NCI-H1417 (cell line): Measurements from ENCODE around the gene APLP1.
"Not testable (repeated sequence)": the region's sequence is repeated elsewhere in the genome, so short reads cannot be mapped to it uniquely, and the experiment has no call there.

Experiments used
- DNase-seq, 3 experiments: peaks; one replicate each; lab custom pipeline; 2025; lab: John Stamatoyannopoulos, UW

The APLP1 gene

DNA sequence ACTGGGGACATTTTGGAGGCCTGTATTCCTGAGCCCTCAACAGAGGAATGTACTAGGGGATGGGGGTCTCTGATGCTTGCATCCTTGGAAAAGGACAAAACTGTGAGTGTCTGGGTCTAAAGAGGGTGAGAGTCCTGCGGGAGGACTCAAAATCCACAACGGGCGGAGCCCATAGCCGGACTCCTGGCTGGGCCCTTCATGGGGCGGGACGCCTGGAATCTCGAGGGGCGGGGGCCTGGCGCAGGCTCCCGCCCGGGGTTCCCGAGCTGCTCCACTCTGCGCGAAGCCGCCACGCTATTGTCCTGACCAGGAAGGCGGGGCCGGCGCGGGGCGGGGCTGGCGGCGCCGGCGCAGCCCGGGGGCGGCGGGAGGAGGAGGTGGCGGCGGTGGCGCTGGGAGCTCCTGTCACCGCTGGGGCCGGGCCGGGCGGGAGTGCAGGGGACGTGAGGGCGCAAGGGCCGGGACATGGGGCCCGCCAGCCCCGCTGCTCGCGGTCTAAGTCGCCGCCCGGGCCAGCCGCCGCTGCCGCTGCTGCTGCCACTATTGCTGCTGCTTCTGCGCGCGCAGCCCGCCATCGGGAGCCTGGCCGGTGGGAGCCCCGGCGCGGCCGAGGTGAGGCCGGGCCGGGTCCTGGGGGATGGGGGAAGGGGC is at the start of gene APLP1:
TSS of gene APLP1 (plus strand) at position 403 of the 651 bp plus-strand sequence. CDS start at position 466, 63 bp downstream.
- peak; percentile 81 to 93 (median 82) for DNase-seq

DNA sequence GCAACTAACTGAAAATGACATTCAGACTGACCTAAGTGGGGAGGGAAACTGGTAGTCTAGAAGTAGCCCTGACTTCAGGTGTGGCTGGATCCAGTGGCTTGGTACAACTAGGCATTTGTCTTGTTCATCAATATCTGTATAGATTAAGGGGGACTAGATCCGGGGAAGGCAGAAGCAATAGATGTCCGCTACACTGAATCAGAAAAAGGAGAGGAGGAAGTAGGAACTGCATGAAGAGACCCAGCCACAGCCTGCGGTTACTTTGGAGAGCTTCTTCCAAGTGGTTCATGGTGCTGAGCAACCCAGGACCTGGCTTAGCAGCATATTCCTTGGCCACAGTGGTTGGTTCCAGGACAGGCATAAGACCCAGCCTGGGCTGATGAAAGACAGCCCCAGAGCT is 45.8 kb upstream of the APLP1 start:
- DNase-seq = no peak

GRCh38 chr19:35824150-35824549 is 44.2 kb upstream of the APLP1 start:
- no peak for DNase-seq

- no peak for DNase-seq
Observed at GRCh38 chr19:35828692-35829301, 39.6 kb upstream of the APLP1 start.

- DNase-seq = no peak
Observed at GRCh38 chr19:35830986-35831385, 37.4 kb upstream of the APLP1 start.

DNA sequence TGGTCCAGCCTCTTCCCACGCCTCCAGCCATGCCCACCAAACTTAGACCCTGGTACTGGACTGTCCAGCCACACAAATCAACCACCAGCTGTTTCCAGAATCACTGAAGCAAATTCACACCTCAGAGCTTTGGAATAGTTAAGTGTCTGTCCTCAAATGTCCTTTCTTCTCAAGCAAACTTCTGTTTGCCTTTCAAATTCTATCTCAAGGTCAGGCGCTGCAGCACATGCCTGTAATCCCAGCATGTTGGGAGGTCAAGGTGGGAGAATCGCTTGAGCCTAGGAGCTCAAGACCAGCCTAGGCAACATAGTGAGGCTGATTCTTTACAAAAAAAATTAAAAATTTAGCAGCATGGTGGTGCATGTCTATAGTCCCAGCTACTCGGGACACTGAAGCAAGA is 36.3 kb upstream of the APLP1 start:
- no peak for DNase-seq

DNA sequence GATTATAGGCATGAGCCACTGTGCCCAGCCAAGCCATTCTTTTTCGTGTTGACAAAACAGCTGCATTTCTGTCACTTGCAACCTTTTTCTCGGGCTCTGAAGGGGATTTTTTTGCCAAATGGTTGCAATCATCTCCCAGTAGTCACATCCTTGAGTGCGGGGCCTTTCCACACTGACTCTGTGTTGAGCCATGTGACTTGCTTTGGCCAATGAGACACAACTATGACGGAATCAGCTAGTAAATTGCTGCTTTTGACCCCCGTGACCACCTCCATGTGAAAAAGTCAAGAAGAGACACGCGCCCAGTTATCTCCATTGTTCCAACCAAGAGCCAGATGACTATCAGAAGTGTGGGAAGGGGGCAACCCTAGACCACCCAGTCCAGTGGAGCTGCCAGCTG is 34.4 kb upstream of the APLP1 start:
- DNase-seq = no peak

GRCh38 chr19:35836096-35836495 is 32.3 kb upstream of the APLP1 start:
- not testable (repeated sequence) for DNase-seq

GRCh38 chr19:35841961-35842595 is 26.3 kb upstream of the APLP1 start:
- DNase-seq = no peak

DNA sequence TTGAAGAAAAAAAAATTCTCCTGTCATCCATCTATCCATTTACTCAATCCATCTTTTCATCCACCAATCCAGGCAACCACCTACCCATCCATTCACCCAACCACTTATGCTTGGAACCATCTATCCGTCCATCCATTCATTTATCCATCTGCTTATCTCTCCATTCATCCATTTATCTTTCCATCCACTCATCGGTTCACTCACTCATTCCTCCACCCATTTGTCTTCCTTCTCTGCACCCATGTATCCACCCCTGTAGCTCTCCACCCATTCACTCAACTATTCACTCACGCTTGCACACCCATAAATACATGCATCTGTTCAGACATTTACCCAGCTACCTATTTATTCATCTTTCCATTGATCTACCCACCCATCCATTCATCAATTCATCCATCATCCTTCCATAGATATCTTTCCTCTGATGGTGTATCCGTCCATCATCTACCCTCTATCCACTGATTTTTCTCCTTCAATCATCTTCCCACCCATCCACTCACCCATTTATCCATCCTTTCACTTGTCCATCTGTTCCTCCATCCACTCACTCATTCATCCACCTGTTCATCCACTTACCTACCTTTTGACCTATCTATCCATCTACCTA is 25.6 kb upstream of the APLP1 start:
- DNase-seq = no peak

DNA sequence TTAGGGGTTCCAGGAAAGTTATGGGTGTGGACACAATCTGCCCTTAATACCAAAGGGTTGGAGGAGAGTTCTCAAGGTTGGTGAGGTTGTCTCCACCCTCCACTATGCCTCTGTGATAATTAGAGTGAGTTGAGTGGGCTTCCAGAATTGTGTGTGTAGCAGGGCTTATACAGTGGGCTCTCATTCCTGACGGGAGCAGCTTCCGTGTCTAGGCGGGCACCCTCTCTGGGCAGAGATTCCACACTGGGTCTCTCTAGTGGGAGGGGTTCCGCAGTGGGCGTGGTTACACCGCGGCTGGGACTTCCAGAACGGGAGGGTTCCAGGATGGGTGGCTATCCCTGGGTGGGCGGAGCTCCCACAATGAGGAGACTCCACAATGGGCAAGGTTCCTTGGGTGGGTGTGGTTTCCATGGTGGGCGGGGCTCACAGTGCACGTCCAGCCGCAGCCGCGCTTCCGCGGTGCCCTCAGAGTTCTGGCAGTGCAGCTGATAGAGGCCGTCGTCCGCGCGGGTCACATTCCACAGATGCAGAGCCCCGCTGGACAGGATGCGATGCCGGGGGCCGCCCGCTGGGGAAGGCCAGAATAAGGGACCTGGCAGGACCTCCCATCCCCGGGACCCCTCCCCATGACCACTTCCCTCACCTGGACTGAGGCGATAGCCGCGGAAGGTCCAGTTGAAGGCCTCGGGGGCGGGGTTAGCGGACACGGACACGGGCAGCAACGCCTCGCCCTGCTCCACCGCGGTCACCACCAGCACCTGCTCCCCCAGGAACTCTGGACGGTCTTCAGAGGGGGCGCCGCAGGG is 24.5 kb upstream of the APLP1 start:
- peak in 1 of 3 experiments; percentile 15 for DNase-seq

- no peak for DNase-seq
Observed at GRCh38 chr19:35844482-35845214, 23.7 kb upstream of the APLP1 start.

DNA sequence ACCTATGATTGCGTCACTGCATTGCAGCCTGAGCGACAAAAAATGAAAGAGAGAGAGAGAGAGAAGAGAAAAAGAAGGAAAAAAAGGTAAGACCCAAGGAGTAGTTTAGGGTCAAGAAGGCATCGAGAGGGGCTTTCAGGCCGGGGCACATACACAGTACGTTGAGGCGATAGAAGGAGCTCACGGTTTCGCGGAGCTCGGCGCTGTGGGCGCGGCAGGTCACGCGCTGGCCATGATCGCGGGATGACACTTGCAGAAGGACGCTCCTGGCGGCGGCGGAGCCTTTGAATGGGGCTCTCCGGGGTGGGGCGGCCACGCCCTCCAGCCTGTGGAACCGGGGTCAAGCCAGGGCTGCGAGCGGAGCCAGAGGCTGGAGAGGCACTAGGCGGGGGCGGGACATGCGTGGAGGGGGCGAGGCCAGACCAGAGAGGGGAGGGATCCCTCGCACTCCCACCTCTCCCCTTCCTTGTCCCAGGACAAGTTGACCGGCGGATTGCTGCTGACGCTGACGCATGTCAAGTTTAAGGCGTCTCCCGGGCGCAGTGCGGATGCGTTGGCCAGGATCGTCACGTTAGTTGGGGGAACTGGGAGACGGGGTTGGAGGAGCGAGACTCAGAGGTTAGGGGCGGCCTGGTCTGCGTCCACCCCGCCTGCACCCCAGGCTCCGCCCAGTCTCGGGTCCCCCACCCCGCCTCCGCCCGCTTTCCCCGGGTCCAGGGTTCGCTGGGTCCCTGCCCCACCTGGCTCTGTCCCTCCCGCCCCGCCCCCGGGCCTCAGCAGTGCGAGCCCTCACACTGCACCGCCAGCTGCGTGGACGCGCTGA is 22.9 kb upstream of the APLP1 start:
- peak; percentile 14 to 36 (median 14) for DNase-seq

GRCh38 chr19:35846038-35846668 is 22.2 kb upstream of the APLP1 start:
- peak; percentile 14 to 51 (median 44) for DNase-seq

DNA sequence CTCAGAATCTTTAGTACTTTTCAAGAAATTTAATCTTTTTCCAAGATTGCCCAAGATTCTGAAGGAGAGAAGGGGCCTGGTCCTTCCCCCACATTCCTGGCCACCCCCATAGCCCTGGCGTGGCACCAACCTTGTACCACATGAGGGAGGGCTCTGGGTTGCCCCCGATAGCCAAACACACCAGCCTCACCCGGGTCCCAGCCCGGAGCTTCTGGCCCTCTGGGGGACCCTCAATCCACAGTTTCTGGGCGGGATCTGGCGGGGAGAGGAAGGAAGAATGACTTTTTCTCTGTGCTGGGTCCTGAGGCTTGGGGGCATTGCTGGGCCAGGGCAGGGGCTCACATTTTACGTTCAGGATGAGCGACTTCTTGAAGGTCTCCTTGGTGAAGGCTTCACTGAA is 20.5 kb upstream of the APLP1 start:
- no peak for DNase-seq

DNA sequence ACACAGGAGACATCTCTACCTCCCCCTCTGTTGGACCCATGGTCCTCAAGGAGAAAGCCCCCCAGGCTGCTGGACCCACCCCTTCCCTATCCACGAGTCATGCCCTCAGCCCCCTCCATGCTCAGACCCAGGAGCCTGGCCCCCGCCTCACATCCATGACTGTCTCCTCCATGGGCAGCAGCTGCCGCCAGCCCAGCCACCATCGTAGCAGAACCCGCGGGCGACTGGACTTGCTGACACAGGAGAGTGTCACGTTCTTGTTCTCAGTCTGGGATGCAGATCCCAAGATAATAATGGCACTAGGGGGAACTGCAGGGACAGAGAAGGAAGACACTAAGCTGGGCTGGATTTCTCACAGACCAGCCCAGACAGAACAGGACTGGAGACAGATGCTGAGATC is 19.9 kb upstream of the APLP1 start:
- DNase-seq = no peak

- DNase-seq = no peak
Observed at GRCh38 chr19:35848919-35849505, 19.4 kb upstream of the APLP1 start.

GRCh38 chr19:35851213-35852028 is 17.0 kb upstream of the APLP1 start:
- DNase-seq = peak in 1 of 3 experiments; percentile 2
